Endothelial cell of umbilical vein (primary cell): Measurements from ENCODE around the gene CHN1. TPM values are rescaled to one million over a fixed set of nuclear protein-coding genes. Genes with fewer than 3 reads are reported as not detected.

Experiments used
- BruUV-seq: library from RNA; stranded (reverse); fragments of 400-500 nt; replicated peaks from 2 replicates; lab custom pipeline; 2021; lab: Mats Ljungman, UMichigan
- CTCF ChIA-PET: fragments of 300-600, 350-600 bp; sonication (Branson Sonifier 250); formaldehyde crosslinking; loops from one replicate; lab custom pipeline; 2021; ENCODE audit warnings: antibody characterized with exemption, inconsistent platforms; lab: Charles Lee
- POLR2A ChIA-PET: fragments of 300-600, 350-600 bp; sonication (Branson Sonifier 250); formaldehyde crosslinking; loops from one replicate; lab custom pipeline; 2021; ENCODE audit warnings: antibody characterized with exemption, inconsistent platforms; lab: Charles Lee
- DNase-seq: peaks from one replicate; pipeline ENCODE4 v3.0.0-alpha.2; 2011; ENCODE audit warnings: low read depth, low spot score
- FAIRE-seq: peaks from 2 replicates; lab custom pipeline; 2011; peaks lifted over from hg19 to GRCh38; lab: Jason Lieb, UNC
- H2AFZ ChIP-seq: 2 replicates; pipeline ENCODE4 v1.6.0; 2012; ENCODE audit warnings: low read depth, low read length, control low read depth, inconsistent platforms
- H3K27ac ChIP-seq: 2 replicates; pipeline ENCODE4 v1.5.1; 2011; ENCODE audit warnings: low read depth, mild to moderate bottlenecking, control low read depth, low read length, moderate library complexity; ENCODE audit not compliant: insufficient read depth
- H3K27me3 ChIP-seq, 2 experiments: 2 replicates each; pipeline versions ENCODE4 v1.6.0 to v1.6.1; 2011; ENCODE audit warnings: low read length in 2 of 2, mixed read lengths in 1 of 2; ENCODE audit not compliant: control insufficient read depth in 2 of 2, insufficient read depth in 2 of 2
- H3K36me3 ChIP-seq, 2 experiments: 2 replicates in 1 of 2; 3 replicates in 1 of 2; pipeline ENCODE4 v1.5.1; 2011; ENCODE audit warnings: low read length in 2 of 2, mild to moderate bottlenecking in 1 of 2, moderate library complexity in 1 of 2; ENCODE audit not compliant: control insufficient read depth in 2 of 2, insufficient read depth in 2 of 2; ENCODE audit errors: extremely low read depth in 1 of 2
- H3K4me1 ChIP-seq: 3 replicates; pipeline ENCODE4 v1.5.1; 2011; ENCODE audit warnings: mild to moderate bottlenecking, low read length; ENCODE audit not compliant: control insufficient read depth, insufficient read depth; ENCODE audit errors: extremely low read depth
- H3K4me2 ChIP-seq: 2 replicates; pipeline ENCODE4 v1.6.1; 2011; ENCODE audit warnings: low read length, control low read depth, mixed read lengths; ENCODE audit not compliant: insufficient read depth
- H3K4me3 ChIP-seq, 3 experiments: fragments of 200-600 bp in 1 of 3; sonication (generic), shearing (Covaris generic) in 1 of 3; replicated peaks in 1 of 3; 2 replicates each; pipeline ENCODE4 v1.5.1; 2011 to 2016; ENCODE audit warnings: control low read depth in 3 of 3, low read length in 3 of 3, mild to moderate bottlenecking in 2 of 3, inconsistent platforms in 1 of 3, low read depth in 1 of 3, moderate library complexity in 1 of 3; ENCODE audit not compliant: insufficient read depth in 1 of 3
- H3K79me2 ChIP-seq: 2 replicates; pipeline ENCODE4 v1.6.0; 2012; ENCODE audit warnings: low read length, inconsistent platforms; ENCODE audit not compliant: control insufficient read depth, insufficient read depth
- H3K9ac ChIP-seq: replicated peaks from 2 replicates; pipeline ENCODE3; 2011; ENCODE audit warnings: low read length, control low read depth; ENCODE audit not compliant: insufficient read depth; ENCODE audit errors: extremely low read depth
- H3K9me1 ChIP-seq: replicated peaks from 3 replicates; pipeline ENCODE4 v1.6.0; 2011; ENCODE audit warnings: mild to moderate bottlenecking, low read length; ENCODE audit not compliant: control insufficient read depth, insufficient read depth; ENCODE audit errors: extremely low read depth
- H3K9me3 ChIP-seq: replicated peaks from 2 replicates; pipeline ENCODE4 v1.5.1; 2012; ENCODE audit warnings: low read length, inconsistent platforms; ENCODE audit not compliant: control insufficient read depth, insufficient read depth
- H4K20me1 ChIP-seq: replicated peaks from 2 replicates; pipeline ENCODE3; 2011; ENCODE audit warnings: mild to moderate bottlenecking, low read length; ENCODE audit not compliant: control insufficient read depth, insufficient read depth; ENCODE audit errors: extremely low read depth
- dilution Hi-C: fragments of 300-500 bp; cut with MboI; formaldehyde crosslinking; loops from one replicate; pipeline ENCODE4 v1.15.0; 2019; ENCODE audit warnings: low sequenced_read_pairs; ENCODE audit not compliant: extremely low pct_ligation_motif_present
- intact Hi-C: fragments of 100-400 bp; cut with micrococcal nuclease; formaldehyde crosslinking; loops from one replicate; pipeline ENCODE4 v1.10.0; 2022
- polyA plus RNA-seq, 4 experiments: library from polyadenylated mRNA; depleted of rRNA in 3 of 4; stranded (reverse) in 3 of 4; unstranded in 1 of 4; fragments of >200 nt; gene quantifications; 2 replicates each; pipeline versions ENCODE4 v1.2.1 to v1.2.3, GENCODE V29; 2011 to 2012; ENCODE audit warnings: missing spikeins in 1 of 4
- total RNA-seq: library from RNA; stranded (reverse); gene quantifications from 2 replicates; pipeline ENCODE4 v1.2.3, GENCODE V29; 2021
- TF ChIP-seq, protein P1 (sequence below), 2 donors: IDR thresholded peaks; 1 replicate in 1 of 2; 2 replicates in 1 of 2; pipeline ENCODE4 v1.5.1; 2011; ENCODE audit warnings: low read length in 2 of 2, mild to moderate bottlenecking in 2 of 2, moderate library complexity in 2 of 2, control low read depth in 1 of 2, inconsistent platforms in 1 of 2, low read depth in 1 of 2; ENCODE audit not compliant: insufficient read depth in 1 of 2; ENCODE audit errors: extremely low read depth in 1 of 2
- TF ChIP-seq, protein P2 (sequence below): IDR thresholded peaks from 2 replicates; pipeline ENCODE4 v1.6.1; 2011; ENCODE audit not compliant: insufficient read depth, insufficient read length

Gene CHN1
- total and polyA plus RNA-seq, 2 donors (not counting 3 experiments of a cell fraction or from before 2014, with no cell fraction given): 23.3 to 24.9 TPM

DNA sequence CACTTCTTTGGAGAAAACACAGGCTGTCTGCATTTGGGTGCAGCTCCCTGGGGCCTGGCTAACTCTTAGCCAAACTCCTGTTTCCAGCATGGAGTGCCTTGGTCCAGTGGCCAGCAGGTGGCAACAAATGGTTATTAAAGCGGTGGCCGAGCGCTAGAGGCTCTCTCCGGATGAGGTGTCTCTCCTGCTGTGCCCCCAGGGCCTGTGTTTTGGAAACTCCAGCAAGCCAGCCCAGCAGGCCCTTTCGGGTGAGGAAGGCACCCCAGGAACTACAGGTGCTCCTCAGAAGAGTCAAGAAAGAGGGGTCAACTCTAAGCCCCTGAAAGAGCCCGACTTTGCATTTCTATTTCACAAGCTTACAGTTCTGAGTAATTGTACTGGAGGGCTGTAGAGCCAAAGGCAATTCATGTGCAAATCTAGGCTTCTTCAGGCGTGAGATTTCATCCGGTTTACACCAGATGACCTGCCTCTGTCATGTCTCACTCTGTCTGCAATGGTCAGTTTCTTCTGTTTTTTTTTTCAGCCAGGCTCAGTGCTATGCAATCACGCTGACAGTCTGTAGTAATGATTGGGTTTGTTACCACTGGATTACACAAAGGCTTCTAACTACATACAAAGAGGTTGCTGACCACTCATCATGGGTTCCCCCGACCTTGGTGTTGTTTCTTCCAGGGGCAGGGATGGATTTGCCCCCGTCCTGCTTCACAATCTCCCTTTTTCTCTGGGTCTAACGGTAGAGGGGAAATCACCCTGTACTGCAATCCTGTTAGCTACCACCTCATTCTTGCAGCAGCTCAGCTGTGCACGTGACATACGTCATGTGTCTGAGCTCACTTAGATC is 233.3 kb downstream of the CHN1 start:
- Histone ChIP-seq H2AFZ (peak overlapping the region; percentile 10), H3K36me3 (no peaks in the 10 kb centered on the region), H3K9ac (no peak overlapping the region), H3K9me1 (no peaks in the 10 kb centered on the region), H3K4me1 (no peaks in the 10 kb centered on the region), H3K4me3 (no peak overlapping the region), H3K4me2 (no peak overlapping the region), H3K27me3 (no peaks in the 10 kb centered on the region), H4K20me1 (no peaks in the 10 kb centered on the region), H3K27ac (no peak overlapping the region), H3K9me3 (no peaks in the 10 kb centered on the region), H3K79me2 (no peaks in the 10 kb centered on the region)
- FAIRE-seq (peak; percentile 89), DNase-seq (peak; percentile 71)
- dilution Hi-C loops (loop anchor here (10.0 kb wide), 1 partner anchor 213 kb away; no protein-coding TSS in a partner anchor), intact Hi-C loops (loop anchor here (1.0 to 10.0 kb wide), 4 partner anchors 23 to 323 kb away; no protein-coding TSS in a partner anchor)
- TF ChIP-seq, protein P1, sequence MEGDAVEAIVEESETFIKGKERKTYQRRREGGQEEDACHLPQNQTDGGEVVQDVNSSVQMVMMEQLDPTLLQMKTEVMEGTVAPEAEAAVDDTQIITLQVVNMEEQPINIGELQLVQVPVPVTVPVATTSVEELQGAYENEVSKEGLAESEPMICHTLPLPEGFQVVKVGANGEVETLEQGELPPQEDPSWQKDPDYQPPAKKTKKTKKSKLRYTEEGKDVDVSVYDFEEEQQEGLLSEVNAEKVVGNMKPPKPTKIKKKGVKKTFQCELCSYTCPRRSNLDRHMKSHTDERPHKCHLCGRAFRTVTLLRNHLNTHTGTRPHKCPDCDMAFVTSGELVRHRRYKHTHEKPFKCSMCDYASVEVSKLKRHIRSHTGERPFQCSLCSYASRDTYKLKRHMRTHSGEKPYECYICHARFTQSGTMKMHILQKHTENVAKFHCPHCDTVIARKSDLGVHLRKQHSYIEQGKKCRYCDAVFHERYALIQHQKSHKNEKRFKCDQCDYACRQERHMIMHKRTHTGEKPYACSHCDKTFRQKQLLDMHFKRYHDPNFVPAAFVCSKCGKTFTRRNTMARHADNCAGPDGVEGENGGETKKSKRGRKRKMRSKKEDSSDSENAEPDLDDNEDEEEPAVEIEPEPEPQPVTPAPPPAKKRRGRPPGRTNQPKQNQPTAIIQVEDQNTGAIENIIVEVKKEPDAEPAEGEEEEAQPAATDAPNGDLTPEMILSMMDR (IDR thresholded peaks at IDR 0.05; ENCODE audit: extremely low read depth in 1 of 2, insufficient read depth in 1 of 2, low read depth in 1 of 2, low read length in 2 of 2): peak; percentile 84
- TF ChIP-seq, protein P2, sequence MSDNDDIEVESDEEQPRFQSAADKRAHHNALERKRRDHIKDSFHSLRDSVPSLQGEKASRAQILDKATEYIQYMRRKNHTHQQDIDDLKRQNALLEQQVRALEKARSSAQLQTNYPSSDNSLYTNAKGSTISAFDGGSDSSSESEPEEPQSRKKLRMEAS: no peak
- POLR2A ChIA-PET: no interaction called here
- BruUV-seq: no TSS peak
- CTCF ChIA-PET: interaction anchor here (0.6 to 9.2 kb wide), 87 partner anchors 9 to 1326 kb away, joined by 3 to 584 read pairs (median 5); partner anchors contain the start of genes ATF2 and CHN1
